ENCODE data around the gene LYZL4. TPM values are rescaled to one million over a fixed set of nuclear protein-coding genes. Genes with fewer than 3 reads are reported as not detected.

Gene LYZL4
- total RNA-seq, 1 donor from 2014 or later, result not detected

DNA sequence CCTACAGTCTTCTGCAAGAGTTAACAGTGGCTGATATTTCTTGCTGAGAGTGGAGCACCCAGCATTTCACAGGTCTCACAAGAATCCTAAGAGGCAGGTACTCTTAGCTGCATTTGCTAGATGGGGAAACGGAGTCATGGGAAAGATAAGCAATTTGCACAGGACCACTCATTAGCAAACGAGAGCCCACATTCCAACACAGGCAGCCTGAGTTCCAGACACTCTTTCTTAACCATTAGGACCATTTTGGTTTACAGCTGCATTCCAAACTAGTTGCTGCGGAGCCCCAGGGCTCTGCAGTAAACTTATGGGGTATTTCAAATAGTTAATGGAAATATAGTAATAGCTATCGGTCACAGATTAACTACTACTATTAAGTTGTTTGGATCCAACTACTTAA, 42.5 kb downstream of the LYZL4 start:
- H3K27ac Mint-ChIP-seq (ENCODE audit: unreplicated experiment), result no peak overlapping the region
- peaks cover 5% of the 10 kb centered on the region for H3K27me3 Mint-ChIP-seq (ENCODE audit: unreplicated experiment)
- DNase-seq, result no peak

DNA sequence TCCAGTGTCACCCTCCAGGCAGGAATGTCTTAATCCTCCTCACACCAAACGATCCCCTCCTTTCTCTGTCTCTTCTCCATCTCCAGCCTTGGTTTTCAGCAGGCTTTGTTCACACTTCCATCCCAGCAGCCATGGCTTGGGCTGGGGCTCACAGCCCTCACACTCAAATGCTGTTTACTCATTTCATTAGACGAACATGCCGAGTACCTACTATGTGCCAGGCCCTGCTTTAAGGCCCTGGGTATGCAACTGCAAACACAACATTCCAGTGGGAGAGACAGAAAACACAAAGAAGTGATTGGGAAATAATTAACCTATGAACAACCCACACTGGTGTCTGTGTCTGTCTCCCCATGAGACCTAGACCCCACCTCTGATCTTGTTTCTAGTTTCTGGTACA, 43.9 kb downstream of the LYZL4 start:
- Mint-ChIP-seq H3K27ac (ENCODE audit: unreplicated experiment) (no peak overlapping the region), H3K36me3 (ENCODE audit: unreplicated experiment) (peaks cover 15% of the 10 kb centered on the region), H3K27me3 (ENCODE audit: unreplicated experiment) (peaks cover 2% of the 10 kb centered on the region), H3K4me3 (ENCODE audit: unreplicated experiment) (no peak overlapping the region), H3K4me1 (ENCODE audit: low read depth, unreplicated experiment) (peaks cover 8% of the 10 kb centered on the region), H3K9me3 (ENCODE audit: unreplicated experiment) (peaks cover 2% of the 10 kb centered on the region)
- no peak for DNase-seq
- TF ChIP-seq, protein P1, sequence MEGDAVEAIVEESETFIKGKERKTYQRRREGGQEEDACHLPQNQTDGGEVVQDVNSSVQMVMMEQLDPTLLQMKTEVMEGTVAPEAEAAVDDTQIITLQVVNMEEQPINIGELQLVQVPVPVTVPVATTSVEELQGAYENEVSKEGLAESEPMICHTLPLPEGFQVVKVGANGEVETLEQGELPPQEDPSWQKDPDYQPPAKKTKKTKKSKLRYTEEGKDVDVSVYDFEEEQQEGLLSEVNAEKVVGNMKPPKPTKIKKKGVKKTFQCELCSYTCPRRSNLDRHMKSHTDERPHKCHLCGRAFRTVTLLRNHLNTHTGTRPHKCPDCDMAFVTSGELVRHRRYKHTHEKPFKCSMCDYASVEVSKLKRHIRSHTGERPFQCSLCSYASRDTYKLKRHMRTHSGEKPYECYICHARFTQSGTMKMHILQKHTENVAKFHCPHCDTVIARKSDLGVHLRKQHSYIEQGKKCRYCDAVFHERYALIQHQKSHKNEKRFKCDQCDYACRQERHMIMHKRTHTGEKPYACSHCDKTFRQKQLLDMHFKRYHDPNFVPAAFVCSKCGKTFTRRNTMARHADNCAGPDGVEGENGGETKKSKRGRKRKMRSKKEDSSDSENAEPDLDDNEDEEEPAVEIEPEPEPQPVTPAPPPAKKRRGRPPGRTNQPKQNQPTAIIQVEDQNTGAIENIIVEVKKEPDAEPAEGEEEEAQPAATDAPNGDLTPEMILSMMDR (IDR thresholded peaks at IDR 0.05; ENCODE audit: partially characterized antibody, unreplicated experiment), result no peak

More for the DNA sequence above, 42.5 kb downstream of the LYZL4 start:
- peaks cover 8% of the 10 kb centered on the region for H3K9me3 Mint-ChIP-seq (ENCODE audit: unreplicated experiment)
- TF ChIP-seq, protein P1 (IDR thresholded peaks at IDR 0.05; ENCODE audit: partially characterized antibody, unreplicated experiment), result no peak
- H3K4me3 Mint-ChIP-seq (ENCODE audit: unreplicated experiment), result no peak overlapping the region
- H3K4me1 Mint-ChIP-seq (ENCODE audit: low read depth, unreplicated experiment), result peaks cover 12% of the 10 kb centered on the region
- H3K36me3 Mint-ChIP-seq (ENCODE audit: unreplicated experiment), result peaks cover 15% of the 10 kb centered on the region

DNA sequence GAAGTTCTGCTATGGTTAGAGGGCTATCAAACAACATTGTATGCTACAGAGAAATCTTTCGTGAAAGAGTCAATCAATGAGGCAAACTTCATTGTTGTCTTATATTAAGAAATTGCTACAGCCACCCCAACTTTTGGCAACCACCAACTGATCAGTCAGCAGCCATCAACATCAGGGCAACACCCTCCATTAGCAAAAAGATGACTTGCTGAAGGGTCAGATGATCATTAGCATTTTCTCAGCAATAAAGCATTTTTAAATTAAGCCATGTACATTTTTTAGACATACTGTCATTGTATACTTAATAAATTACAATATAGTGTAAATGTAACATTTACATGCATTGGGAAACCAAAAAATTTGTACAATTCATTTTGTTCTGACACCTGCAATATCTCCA, 53.1 kb downstream of the LYZL4 start:
- Mint-ChIP-seq H3K4me1 (ENCODE audit: low read depth, unreplicated experiment) (no peaks in the 10 kb centered on the region), H3K27me3 (ENCODE audit: unreplicated experiment) (peaks cover 2% of the 10 kb centered on the region), H3K36me3 (ENCODE audit: unreplicated experiment) (no peaks in the 10 kb centered on the region), H3K9me3 (ENCODE audit: unreplicated experiment) (no peaks in the 10 kb centered on the region), H3K27ac (ENCODE audit: unreplicated experiment) (no peak overlapping the region), H3K4me3 (ENCODE audit: unreplicated experiment) (no peak overlapping the region)
- TF ChIP-seq, protein P1 (IDR thresholded peaks at IDR 0.05; ENCODE audit: partially characterized antibody, unreplicated experiment), result no peak
- no peak for DNase-seq

DNA sequence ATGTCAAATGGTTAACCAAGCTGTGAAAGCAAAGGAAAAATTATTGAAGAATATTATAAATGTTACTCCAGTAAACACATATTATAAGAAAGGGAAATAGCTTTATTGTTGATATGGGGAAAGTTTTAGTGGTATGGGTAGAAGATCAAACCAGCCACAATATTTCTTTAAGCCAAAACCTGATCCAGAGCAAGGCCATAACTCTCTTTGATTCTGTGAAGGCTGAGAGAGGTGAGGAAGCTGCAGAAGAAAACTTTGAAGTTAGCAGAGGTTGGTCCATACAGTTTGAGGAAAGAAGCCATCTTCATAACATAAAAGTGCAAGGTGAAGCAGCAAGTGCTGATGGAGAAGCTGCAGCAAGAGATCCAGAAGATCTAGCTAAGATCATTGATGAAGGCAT, 54.8 kb downstream of the LYZL4 start:
- H3K4me3 Mint-ChIP-seq (ENCODE audit: unreplicated experiment), result no peak overlapping the region
- peaks cover 2% of the 10 kb centered on the region for H3K27me3 Mint-ChIP-seq (ENCODE audit: unreplicated experiment)
- H3K4me1 Mint-ChIP-seq (ENCODE audit: low read depth, unreplicated experiment), result no peaks in the 10 kb centered on the region
- TF ChIP-seq, protein P1 (IDR thresholded peaks at IDR 0.05; ENCODE audit: partially characterized antibody, unreplicated experiment), result no peak
- no peak overlapping the region for H3K27ac Mint-ChIP-seq (ENCODE audit: unreplicated experiment)
- no peak for DNase-seq
- H3K36me3 Mint-ChIP-seq (ENCODE audit: unreplicated experiment), result no peaks in the 10 kb centered on the region
- no peaks in the 10 kb centered on the region for H3K9me3 Mint-ChIP-seq (ENCODE audit: unreplicated experiment)

- Mint-ChIP-seq H3K27ac (ENCODE audit: unreplicated experiment) (no peak overlapping the region), H3K9me3 (ENCODE audit: unreplicated experiment) (no peaks in the 10 kb centered on the region), H3K4me3 (ENCODE audit: unreplicated experiment) (no peak overlapping the region), H3K4me1 (ENCODE audit: low read depth, unreplicated experiment) (peaks cover 4% of the 10 kb centered on the region), H3K27me3 (ENCODE audit: unreplicated experiment) (peaks cover 2% of the 10 kb centered on the region), H3K36me3 (ENCODE audit: unreplicated experiment) (no peaks in the 10 kb centered on the region)
- TF ChIP-seq, protein P1 (IDR thresholded peaks at IDR 0.05; ENCODE audit: partially characterized antibody, unreplicated experiment), result no peak
- no peak for DNase-seq
These were observed 56.8 kb downstream of the LYZL4 start for GRCh38 chr3:42353631-42354030.
